Effector memory CD4-positive, alpha-beta T cell (primary cell): ENCODE measurements around the gene GSX1.

Experiments
- DNase-seq, 3 donors: peaks; one replicate each; pipeline ENCODE4 v3.0.0-alpha.2; 2020
- H3K27ac ChIP-seq: 2 replicates; pipeline ENCODE4 v1.7.0; 2013; ENCODE audit warnings: mild to moderate bottlenecking, low read length, moderate library complexity; ENCODE audit not compliant: insufficient read depth, poor library complexity, severe bottlenecking
- H3K27me3 ChIP-seq: replicated peaks from 2 replicates; pipeline ENCODE4 v1.7.0; 2013; ENCODE audit warnings: mild to moderate bottlenecking, low read length; ENCODE audit not compliant: insufficient read depth, control insufficient read depth, poor library complexity, severe bottlenecking
- H3K36me3 ChIP-seq: 2 replicates; pipeline ENCODE4 v1.7.0; 2013; ENCODE audit warnings: mild to moderate bottlenecking, low read length, moderate library complexity; ENCODE audit not compliant: control insufficient read depth, insufficient read depth
- H3K4me1 ChIP-seq: 2 replicates; pipeline ENCODE4 v1.7.0; 2013; ENCODE audit warnings: low read length, mild to moderate bottlenecking; ENCODE audit not compliant: control insufficient read depth, insufficient read depth, poor library complexity, severe bottlenecking
- H3K4me3 ChIP-seq: 2 replicates; pipeline ENCODE4 v1.7.0; 2013; ENCODE audit warnings: low read length, low read depth, mild to moderate bottlenecking; ENCODE audit not compliant: insufficient read depth, poor library complexity, severe bottlenecking
- H3K9me3 ChIP-seq: 2 replicates; pipeline ENCODE4 v1.7.0; 2013; ENCODE audit warnings: mild to moderate bottlenecking, low read length, moderate library complexity; ENCODE audit not compliant: control insufficient read depth

Gene GSX1

DNA sequence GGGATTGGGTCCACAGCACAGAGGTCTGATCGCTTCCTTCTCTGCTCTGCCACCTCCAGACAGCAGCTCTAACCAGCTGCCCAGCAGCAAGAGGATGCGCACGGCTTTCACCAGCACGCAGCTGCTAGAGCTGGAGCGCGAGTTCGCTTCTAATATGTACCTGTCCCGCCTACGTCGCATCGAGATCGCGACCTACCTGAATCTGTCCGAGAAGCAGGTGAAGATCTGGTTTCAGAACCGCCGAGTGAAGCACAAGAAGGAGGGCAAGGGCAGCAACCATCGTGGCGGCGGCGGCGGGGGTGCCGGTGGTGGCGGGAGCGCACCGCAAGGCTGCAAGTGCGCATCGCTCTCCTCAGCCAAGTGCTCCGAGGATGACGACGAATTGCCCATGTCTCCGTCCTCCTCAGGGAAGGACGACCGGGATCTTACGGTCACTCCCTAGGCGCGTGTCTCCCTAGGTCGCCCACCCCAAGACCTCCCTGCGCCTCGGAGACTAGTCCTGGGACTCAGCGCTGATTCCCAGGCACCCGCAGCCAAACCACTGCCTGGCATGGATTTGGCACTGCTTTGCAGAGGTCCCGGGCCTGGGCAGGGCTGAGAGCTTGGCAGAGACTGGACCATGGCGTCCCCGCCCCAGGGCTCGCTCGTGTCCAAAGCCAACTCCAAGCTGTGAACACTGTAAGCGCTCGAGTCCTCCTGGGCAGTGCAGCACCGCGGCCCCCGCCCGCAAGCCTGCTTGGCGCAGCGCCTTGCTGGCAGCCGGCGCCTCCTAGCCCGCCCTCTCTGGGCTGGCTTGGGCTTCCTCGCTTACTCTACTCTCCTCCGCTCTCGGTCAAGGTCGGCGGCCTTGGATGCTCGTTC is 1.5 kb downstream of the GSX1 start:
- Histone ChIP-seq H3K9me3 (no peaks in the 10 kb centered on the region), H3K36me3 (no peaks in the 10 kb centered on the region), H3K4me3 (no peak overlapping the region), H3K27me3 (peaks cover 80% of the 10 kb centered on the region), H3K4me1 (peaks cover 38% of the 10 kb centered on the region), H3K27ac (no peak overlapping the region)
- no peak for DNase-seq

DNA sequence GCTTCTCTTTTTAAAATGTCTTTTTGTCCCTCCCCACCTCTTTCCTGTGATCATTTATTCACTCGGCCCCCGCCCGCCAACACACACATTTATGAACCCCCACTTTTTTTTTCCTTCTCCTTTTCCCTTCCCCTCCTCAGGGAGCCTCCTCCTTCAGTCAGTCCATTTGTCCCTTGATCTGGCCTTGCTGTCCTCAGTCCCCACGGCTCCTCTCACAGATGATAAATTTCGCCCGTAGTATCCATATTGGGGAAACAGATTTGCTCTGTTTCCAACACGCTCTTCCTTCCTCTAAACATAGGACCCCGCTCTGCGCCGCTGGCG is 2.0 kb downstream of the GSX1 start:
- H3K27me3 ChIP-seq, result peaks cover 79% of the 10 kb centered on the region
- DNase-seq, result no peak

GRCh38 chr13:27794921-27795717 is 2.8 kb downstream of the GSX1 start:
- Histone ChIP-seq H3K27ac (no peak overlapping the region), H3K27me3 (peaks cover 71% of the 10 kb centered on the region)

More for the DNA sequence above, 2.0 kb downstream of the GSX1 start:
- Histone ChIP-seq H3K9me3 (no peaks in the 10 kb centered on the region), H3K27ac (no peak overlapping the region), H3K4me3 (no peak overlapping the region), H3K4me1 (peaks cover 35% of the 10 kb centered on the region), H3K36me3 (no peaks in the 10 kb centered on the region)

DNA sequence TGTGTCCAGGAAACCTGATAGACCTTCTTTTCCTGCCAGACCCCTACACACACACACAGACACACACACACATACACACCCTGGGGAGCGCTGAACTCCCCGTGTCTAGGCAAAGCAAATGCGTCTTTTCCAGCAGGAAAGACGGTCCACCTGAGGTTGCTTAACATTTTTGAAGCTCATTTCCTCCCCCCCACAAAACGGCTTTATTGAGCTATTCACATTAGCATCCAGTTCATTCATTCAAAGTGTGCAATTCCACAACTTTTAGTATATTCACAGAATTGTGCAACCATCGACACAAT is 3.4 kb downstream of the GSX1 start:
- DNase-seq, result no peak
- H3K27ac ChIP-seq, result no peak overlapping the region
- no peaks in the 10 kb centered on the region for H3K36me3 ChIP-seq
- H3K4me3 ChIP-seq, result no peak overlapping the region
- H3K27me3 ChIP-seq, result peaks cover 65% of the 10 kb centered on the region
- peaks cover 23% of the 10 kb centered on the region for H3K4me1 ChIP-seq
- no peaks in the 10 kb centered on the region for H3K9me3 ChIP-seq

More at GRCh38 chr13:27794921-27795717, 2.8 kb downstream of the GSX1 start:
- no peak for DNase-seq
- H3K36me3 ChIP-seq, result no peaks in the 10 kb centered on the region
- no peaks in the 10 kb centered on the region for H3K9me3 ChIP-seq
- no peak overlapping the region for H3K4me3 ChIP-seq
- H3K4me1 ChIP-seq, result peaks cover 28% of the 10 kb centered on the region

DNA sequence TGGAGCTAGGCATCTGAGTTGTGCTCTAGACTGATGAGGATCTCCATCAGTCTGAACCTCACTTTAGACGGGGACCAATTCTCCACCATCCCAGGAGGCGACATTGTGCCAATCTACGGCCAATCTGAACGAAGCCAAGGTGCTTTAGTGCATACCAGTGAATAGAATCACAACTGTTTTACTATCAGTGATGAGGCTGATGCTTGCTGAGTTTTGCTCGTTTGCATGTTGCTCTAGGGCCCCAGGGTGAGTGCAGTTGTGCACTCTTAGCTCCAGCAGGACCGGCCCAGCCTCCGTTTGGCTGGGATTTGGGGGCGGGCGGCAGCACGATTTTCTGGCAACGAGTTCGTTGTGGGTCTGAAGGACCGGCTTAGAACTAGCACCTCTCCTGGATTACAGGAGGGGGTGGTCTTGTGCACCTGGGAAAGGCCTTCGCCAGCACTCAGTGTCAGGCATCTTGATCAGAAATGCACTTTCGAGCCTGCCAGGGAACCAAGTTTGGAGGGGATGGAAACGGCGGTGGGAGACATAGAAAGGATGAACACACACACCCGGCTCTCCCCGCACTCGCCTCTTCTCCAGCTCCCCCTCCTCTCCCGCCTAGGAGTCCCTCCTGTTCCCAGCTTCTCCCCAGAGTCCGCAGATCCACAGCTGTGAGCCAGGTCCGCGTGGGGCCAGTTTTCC is 4.4 kb downstream of the GSX1 start:
- Histone ChIP-seq H3K4me1 (peaks cover 12% of the 10 kb centered on the region), H3K36me3 (no peaks in the 10 kb centered on the region), H3K4me3 (no peak overlapping the region), H3K27ac (no peak overlapping the region), H3K27me3 (peaks cover 56% of the 10 kb centered on the region), H3K9me3 (no peaks in the 10 kb centered on the region)
- no peak for DNase-seq

DNA sequence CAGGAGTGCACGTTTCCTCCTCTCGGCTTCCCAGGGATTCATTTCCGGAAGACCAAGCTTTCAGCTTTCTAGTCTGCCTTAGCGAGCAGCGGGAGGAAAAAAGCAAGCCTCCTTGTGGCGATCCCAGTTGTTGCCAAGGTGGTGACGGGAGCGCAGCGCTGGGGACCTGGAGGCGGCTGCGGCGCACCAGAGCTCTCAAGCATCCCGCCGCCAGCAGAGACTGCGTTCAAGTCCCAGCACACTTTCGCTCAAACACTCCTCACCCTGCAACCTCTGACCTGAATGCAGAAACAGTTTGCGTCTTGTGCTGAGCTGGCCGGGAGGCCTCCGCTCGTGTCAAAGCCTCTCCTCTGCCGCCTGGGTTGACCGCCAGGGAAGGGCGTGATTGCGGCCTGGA is 4.9 kb downstream of the GSX1 start:
- H3K9me3 ChIP-seq, result no peaks in the 10 kb centered on the region
- H3K4me1 ChIP-seq, result peaks cover 7% of the 10 kb centered on the region
- H3K27ac ChIP-seq, result no peak overlapping the region
- peaks cover 50% of the 10 kb centered on the region for H3K27me3 ChIP-seq
- no peak for DNase-seq
- H3K36me3 ChIP-seq, result no peaks in the 10 kb centered on the region
- no peak overlapping the region for H3K4me3 ChIP-seq

DNA sequence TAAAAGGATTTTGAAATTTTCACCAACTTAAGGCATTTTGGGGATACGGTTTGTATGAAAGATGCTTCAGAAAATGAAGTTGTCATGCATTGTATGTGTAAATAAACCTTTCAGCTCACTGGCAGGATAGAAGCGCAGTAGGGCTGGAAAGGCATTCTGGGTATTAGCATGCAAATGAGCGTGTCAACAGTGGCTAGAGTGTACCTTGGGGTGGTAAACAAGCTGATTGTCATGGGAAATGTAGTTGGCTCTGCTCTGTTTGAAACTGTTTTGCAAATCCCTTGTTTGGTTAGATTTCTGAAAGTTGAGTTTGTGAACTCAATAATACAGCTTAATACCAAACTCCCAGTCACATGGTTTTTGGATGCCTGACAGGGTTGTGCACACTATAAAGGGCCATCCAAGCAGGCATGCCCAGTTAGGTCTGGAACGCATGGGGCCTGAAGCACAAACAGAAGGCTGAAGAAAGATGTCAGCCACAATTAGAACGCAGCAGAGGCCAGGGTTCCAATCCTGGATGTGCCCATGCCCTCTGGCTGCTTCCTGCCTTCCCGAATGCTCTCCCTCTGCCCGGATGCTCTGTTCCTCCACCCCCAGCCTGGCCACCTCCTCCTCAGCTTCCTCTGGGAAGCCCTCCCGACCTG is 14.6 kb downstream of the GSX1 start:
- no peak overlapping the region for H3K4me3 ChIP-seq
- H3K27me3 ChIP-seq, result no peaks in the 10 kb centered on the region
- no peaks in the 10 kb centered on the region for H3K4me1 ChIP-seq
- no peaks in the 10 kb centered on the region for H3K36me3 ChIP-seq
- DNase-seq, result no peak
- H3K9me3 ChIP-seq, result no peaks in the 10 kb centered on the region
- no peak overlapping the region for H3K27ac ChIP-seq

DNA sequence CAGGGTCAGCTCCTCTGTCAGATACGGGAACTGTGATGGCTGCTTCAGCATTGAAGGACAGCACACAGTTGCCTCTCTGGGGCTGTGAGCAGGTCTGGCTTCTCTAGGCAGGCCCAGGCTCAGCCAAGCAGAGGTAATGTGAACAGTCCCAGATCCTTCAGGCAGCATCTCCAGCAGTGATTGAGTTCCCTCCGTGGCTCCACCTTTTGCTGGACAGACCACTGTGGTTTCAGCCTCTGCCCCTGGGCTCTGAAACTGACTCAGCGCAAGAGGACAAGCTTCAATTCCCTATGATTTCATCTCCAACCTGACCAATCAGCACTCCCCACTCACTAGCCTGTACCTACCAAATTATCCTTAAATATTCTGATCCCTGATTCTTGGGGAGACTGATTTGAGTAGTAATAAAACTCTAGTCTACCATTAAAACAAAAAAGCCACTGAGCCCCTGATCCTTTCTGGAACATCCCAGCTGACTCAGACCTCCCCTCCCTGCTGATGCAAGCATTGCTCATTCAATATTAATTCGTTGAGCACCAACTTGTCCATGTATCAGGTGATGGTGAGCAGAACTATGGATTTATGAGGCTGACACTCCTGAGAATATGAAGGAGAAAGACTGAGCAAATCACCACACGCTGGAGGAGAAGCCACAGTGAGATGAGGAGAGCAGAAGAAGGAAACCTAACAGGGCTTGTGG is 16.7 kb downstream of the GSX1 start:
- Histone ChIP-seq H3K27me3 (no peaks in the 10 kb centered on the region), H3K4me1 (no peaks in the 10 kb centered on the region), H3K9me3 (no peaks in the 10 kb centered on the region), H3K4me3 (no peak overlapping the region), H3K27ac (no peak overlapping the region), H3K36me3 (no peaks in the 10 kb centered on the region)
- DNase-seq, result no peak

- Histone ChIP-seq H3K9me3 (no peaks in the 10 kb centered on the region), H3K27ac (no peak overlapping the region), H3K4me3 (no peak overlapping the region), H3K36me3 (no peaks in the 10 kb centered on the region), H3K4me1 (no peaks in the 10 kb centered on the region), H3K27me3 (no peaks in the 10 kb centered on the region)
- DNase-seq, result no peak
Observed at GRCh38 chr13:27810009-27810408, 17.7 kb downstream of the GSX1 start.
